OCI-LY7 (cell line): Measurements from ENCODE around the gene MYO18B.

ENCODE experiments used
- EZH2phosphoT487 ChIP-seq: fragments of 200-600 bp; sonication (generic); IDR thresholded peaks from 2 replicates; pipeline ENCODE4 v1.6.1; 2018; ENCODE audit warnings: low read depth, borderline replicate concordance, mild to moderate bottlenecking, mixed run types, antibody characterized with exemption, low read length, moderate library complexity, mixed read lengths
- TF ChIP-seq, protein P1 (sequence below): fragments of 200-600 bp; sonication (generic); conservative IDR thresholded peaks from 2 replicates; pipeline ENCODE4 v1.5.1; 2014; ENCODE audit warnings: mild to moderate bottlenecking, antibody characterized with exemption, low read length, moderate library complexity, mixed read lengths

- TF ChIP-seq, protein P1, sequence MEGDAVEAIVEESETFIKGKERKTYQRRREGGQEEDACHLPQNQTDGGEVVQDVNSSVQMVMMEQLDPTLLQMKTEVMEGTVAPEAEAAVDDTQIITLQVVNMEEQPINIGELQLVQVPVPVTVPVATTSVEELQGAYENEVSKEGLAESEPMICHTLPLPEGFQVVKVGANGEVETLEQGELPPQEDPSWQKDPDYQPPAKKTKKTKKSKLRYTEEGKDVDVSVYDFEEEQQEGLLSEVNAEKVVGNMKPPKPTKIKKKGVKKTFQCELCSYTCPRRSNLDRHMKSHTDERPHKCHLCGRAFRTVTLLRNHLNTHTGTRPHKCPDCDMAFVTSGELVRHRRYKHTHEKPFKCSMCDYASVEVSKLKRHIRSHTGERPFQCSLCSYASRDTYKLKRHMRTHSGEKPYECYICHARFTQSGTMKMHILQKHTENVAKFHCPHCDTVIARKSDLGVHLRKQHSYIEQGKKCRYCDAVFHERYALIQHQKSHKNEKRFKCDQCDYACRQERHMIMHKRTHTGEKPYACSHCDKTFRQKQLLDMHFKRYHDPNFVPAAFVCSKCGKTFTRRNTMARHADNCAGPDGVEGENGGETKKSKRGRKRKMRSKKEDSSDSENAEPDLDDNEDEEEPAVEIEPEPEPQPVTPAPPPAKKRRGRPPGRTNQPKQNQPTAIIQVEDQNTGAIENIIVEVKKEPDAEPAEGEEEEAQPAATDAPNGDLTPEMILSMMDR, result no peak
- no peak for TF ChIP-seq EZH2phosphoT487
Measured at GRCh38 chr22:26033071-26033470, 291.1 kb downstream of the MYO18B start.
